Smooth muscle cell (in vitro differentiated cells): ENCODE data around the gene PRKACB. TPM values are rescaled to one million over a fixed set of nuclear protein-coding genes. Genes with fewer than 3 reads are reported as not detected.
A peak's percentile ranks its signal among the peaks of the same experiment; 100 is the strongest.

Experiments used
- DNase-seq: peaks from one replicate; lab custom pipeline; 2025; ENCODE audit not compliant: unreplicated experiment; lab: John Stamatoyannopoulos, UW
- H2AFZ ChIP-seq: fragments of 200-600 bp; sonication (generic); 2 replicates; pipeline ENCODE4 v1.6.0; 2016; ENCODE audit warnings: antibody characterized with exemption, low read depth, mild to moderate bottlenecking
- H3F3A ChIP-seq: fragments of 200-600 bp; sonication (generic); 2 replicates; pipeline ENCODE4 v1.6.0; 2017; ENCODE audit warnings: antibody characterized with exemption, low read depth
- H3K27ac ChIP-seq: fragments of 200-600 bp; sonication (generic); 2 replicates; pipeline ENCODE4 v1.5.1; 2016; ENCODE audit warnings: low read depth, mild to moderate bottlenecking
- H3K27me3 ChIP-seq: fragments of 200-600 bp; sonication (generic); 2 replicates; pipeline ENCODE4 v1.6.1; 2016; ENCODE audit warnings: low read depth, mild to moderate bottlenecking
- H3K36me3 ChIP-seq: fragments of 200-600 bp; sonication (generic); 2 replicates; pipeline ENCODE4 v1.5.1; 2016; ENCODE audit warnings: low read depth
- H3K4me1 ChIP-seq: fragments of 200-600 bp; sonication (generic); 2 replicates; pipeline ENCODE4 v1.5.1; 2016; ENCODE audit warnings: low read depth
- H3K4me2 ChIP-seq: fragments of 200-600 bp; sonication (generic); 2 replicates; pipeline ENCODE4 v1.6.0; 2016; ENCODE audit warnings: mild to moderate bottlenecking
- H3K4me3 ChIP-seq: fragments of 200-600 bp; sonication (generic); 2 replicates; pipeline ENCODE4 v1.5.1; 2016; ENCODE audit warnings: mild to moderate bottlenecking
- H3K79me2 ChIP-seq: fragments of 200-600 bp; sonication (generic); 2 replicates; pipeline ENCODE4 v1.6.0; 2016; ENCODE audit warnings: low read depth, mild to moderate bottlenecking
- H3K9ac ChIP-seq: fragments of 200-600 bp; sonication (generic); 2 replicates; pipeline ENCODE4 v1.6.0; 2016; ENCODE audit warnings: low read depth
- H3K9me3 ChIP-seq: fragments of 200-600 bp; sonication (generic); replicated peaks from 2 replicates; pipeline ENCODE4 v1.5.1; 2016; ENCODE audit warnings: low read depth
- H4K20me1 ChIP-seq: fragments of 200-600 bp; sonication (generic); 2 replicates; pipeline ENCODE4 v1.6.0; 2016; ENCODE audit warnings: low read depth
- WGBS: methylation state at CpG from one replicate; pipeline ENCODE4 v1.1.7; 2016; ENCODE audit warnings: low lambda C conversion rate; 5-methylcytosine and 5-hydroxymethylcytosine counted together
- polyA plus RNA-seq: library from polyadenylated mRNA; unstranded; fragments of >200 nt; fragmentation: Nextera tagmentation; extraction: Ambion mirVana; gene quantifications from 2 replicates; pipeline ENCODE4 v1.2.1, GENCODE V29; 2016
- total RNA-seq: library from RNA; depleted of rRNA; stranded (reverse); fragments of >200 nt; gene quantifications from 2 replicates; pipeline ENCODE4 v1.2.3, GENCODE V29; 2014
- TF ChIP-seq, protein P1 (sequence below): fragments of 200-600 bp; sonication (generic); IDR thresholded peaks from 2 replicates; pipeline ENCODE4 v1.5.1; 2017; ENCODE audit warnings: borderline replicate concordance, mild to moderate bottlenecking, antibody characterized with exemption; ENCODE audit not compliant: insufficient read depth, poor library complexity, severe bottlenecking

Gene PRKACB
- total and polyA plus RNA-seq, 2 experiments from 2014 or later = 18.8 to 42.3 TPM

DNA sequence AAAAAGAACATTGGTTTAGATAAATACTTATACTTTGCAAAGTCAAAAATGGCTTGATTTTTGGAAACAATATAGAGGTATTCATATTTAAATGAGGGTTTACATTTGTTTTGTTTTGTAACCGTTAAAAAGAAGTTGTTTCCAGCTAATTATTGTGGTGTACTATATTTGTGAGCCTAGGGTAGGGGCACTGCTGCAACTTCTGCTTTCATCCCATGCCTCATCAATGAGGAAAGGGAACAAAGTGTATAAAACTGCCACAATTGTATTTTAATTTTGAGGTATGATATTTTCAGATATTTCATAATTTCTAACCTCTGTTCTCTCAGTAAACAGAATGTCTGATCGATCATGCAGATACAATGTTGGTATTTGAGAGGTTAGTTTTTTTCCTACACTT is 92.2 kb downstream of the PRKACB start:
- no peaks in the 10 kb centered on the region for H3K9me3 ChIP-seq
- no peak for DNase-seq
- H3K9ac ChIP-seq = no peak overlapping the region
- H4K20me1 ChIP-seq = no peaks in the 10 kb centered on the region
- TF ChIP-seq, protein P1, sequence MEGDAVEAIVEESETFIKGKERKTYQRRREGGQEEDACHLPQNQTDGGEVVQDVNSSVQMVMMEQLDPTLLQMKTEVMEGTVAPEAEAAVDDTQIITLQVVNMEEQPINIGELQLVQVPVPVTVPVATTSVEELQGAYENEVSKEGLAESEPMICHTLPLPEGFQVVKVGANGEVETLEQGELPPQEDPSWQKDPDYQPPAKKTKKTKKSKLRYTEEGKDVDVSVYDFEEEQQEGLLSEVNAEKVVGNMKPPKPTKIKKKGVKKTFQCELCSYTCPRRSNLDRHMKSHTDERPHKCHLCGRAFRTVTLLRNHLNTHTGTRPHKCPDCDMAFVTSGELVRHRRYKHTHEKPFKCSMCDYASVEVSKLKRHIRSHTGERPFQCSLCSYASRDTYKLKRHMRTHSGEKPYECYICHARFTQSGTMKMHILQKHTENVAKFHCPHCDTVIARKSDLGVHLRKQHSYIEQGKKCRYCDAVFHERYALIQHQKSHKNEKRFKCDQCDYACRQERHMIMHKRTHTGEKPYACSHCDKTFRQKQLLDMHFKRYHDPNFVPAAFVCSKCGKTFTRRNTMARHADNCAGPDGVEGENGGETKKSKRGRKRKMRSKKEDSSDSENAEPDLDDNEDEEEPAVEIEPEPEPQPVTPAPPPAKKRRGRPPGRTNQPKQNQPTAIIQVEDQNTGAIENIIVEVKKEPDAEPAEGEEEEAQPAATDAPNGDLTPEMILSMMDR = no peak
- H3K36me3 ChIP-seq = peaks cover 4% of the 10 kb centered on the region
- H3K27me3 ChIP-seq = no peaks in the 10 kb centered on the region
- H3K79me2 ChIP-seq = no peaks in the 10 kb centered on the region
- H2AFZ ChIP-seq = no peak overlapping the region
- H3K4me1 ChIP-seq = no peaks in the 10 kb centered on the region
- 93% methylated on average over 2 of the region's 2 CpGs for WGBS
- H3K27ac ChIP-seq = no peak overlapping the region
- H3K4me3 ChIP-seq = no peak overlapping the region
- H3F3A ChIP-seq = no peaks in the 10 kb centered on the region
- H3K4me2 ChIP-seq = no peak overlapping the region

DNA sequence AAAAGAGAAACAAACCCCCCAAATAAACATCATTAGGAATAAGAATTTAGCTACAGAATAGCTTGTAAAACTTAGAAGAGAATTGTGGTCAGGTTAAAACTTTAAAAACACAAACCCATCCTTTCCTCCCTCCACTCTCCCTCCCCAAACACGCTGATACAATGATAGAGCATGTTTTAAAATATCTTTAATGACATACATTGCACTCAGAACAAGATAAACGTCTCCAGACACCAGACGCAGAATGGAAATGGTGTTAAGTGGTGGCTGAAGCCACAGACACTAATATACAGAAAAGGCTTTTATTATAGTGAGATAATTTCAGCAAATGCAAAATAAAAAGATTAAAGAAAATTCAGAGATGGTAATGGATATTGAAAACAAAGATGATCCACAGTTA is 98.6 kb downstream of the PRKACB start:
- Histone ChIP-seq H3K9ac (no peak overlapping the region), H2AFZ (no peak overlapping the region), H3K79me2 (no peaks in the 10 kb centered on the region), H3F3A (no peaks in the 10 kb centered on the region), H3K4me3 (no peak overlapping the region), H3K27me3 (no peaks in the 10 kb centered on the region), H3K27ac (no peak overlapping the region), H3K4me2 (no peak overlapping the region), H3K36me3 (peaks cover 4% of the 10 kb centered on the region), H3K9me3 (no peaks in the 10 kb centered on the region), H3K4me1 (peaks cover 5% of the 10 kb centered on the region), H4K20me1 (no peaks in the 10 kb centered on the region)
- WGBS = 28% methylated on average over 3 of the region's 3 CpGs
- no peak for DNase-seq
- TF ChIP-seq, protein P1 = no peak

DNA sequence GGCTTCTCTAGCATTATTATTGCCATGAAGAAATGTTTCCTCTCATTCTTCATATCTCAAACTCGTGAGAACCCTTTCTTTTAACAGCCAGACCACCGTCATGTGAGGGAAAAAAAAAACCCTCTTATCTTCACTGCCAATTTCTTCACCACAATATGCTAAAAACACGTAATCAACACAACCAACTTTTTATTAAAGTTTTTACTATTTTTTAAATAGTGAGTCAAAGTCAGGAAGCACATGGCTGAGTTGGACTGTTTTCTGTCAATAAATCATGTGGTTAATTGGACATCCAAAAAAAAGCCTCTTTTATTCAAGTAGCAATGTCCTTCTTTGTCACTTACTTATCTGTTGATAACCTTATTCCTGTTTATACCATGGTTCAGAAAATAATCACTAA is 101.5 kb downstream of the PRKACB start:
- H3K4me3 ChIP-seq = no peak overlapping the region
- no peak overlapping the region for H2AFZ ChIP-seq
- H4K20me1 ChIP-seq = no peaks in the 10 kb centered on the region
- no peak overlapping the region for H3K4me2 ChIP-seq
- H3K9me3 ChIP-seq = peaks cover 3% of the 10 kb centered on the region
- no peak for DNase-seq
- H3F3A ChIP-seq = no peaks in the 10 kb centered on the region
- peaks cover 3% of the 10 kb centered on the region for H3K36me3 ChIP-seq
- H3K27me3 ChIP-seq = no peaks in the 10 kb centered on the region
- H3K4me1 ChIP-seq = peaks cover 5% of the 10 kb centered on the region
- TF ChIP-seq, protein P1 = no peak
- peak overlapping the region; percentile 85 for H3K27ac ChIP-seq
- H3K79me2 ChIP-seq = no peaks in the 10 kb centered on the region
- WGBS = 43% methylated on average over 3 of the region's 3 CpGs
- no peak overlapping the region for H3K9ac ChIP-seq

DNA sequence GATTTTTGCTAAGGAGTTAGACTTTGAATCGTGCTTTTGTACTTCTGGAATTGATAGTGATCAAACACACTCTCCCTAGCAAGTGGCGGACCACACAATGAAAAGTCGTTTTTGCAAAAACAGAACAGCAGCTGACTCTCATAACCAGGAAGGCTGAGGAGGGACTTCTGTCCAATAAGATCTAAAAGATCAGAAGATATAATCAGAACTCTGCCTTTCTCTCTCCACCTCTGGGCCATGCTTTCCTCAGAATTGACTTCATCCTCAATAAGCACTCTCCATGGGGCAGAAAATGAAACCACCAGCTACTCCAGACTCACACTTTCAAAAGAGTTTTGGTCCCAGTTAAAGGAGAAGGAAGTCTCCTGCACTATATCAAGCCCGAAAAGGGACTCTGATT is 102.1 kb downstream of the PRKACB start:
- peak overlapping the region; percentile 52 for H3K4me2 ChIP-seq
- H3K9me3 ChIP-seq = peaks cover 3% of the 10 kb centered on the region
- peak overlapping the region; percentile 85 for H3K27ac ChIP-seq
- H3K27me3 ChIP-seq = no peaks in the 10 kb centered on the region
- H3K4me1 ChIP-seq = peaks cover 5% of the 10 kb centered on the region
- H3K36me3 ChIP-seq = peaks cover 6% of the 10 kb centered on the region
- TF ChIP-seq, protein P1 = no peak
- H3K79me2 ChIP-seq = no peaks in the 10 kb centered on the region
- H3K9ac ChIP-seq = peak overlapping the region; percentile 12
- no peaks in the 10 kb centered on the region for H3F3A ChIP-seq
- peak overlapping the region; percentile 2 for H2AFZ ChIP-seq
- no peaks in the 10 kb centered on the region for H4K20me1 ChIP-seq
- no peak for DNase-seq
- H3K4me3 ChIP-seq = no peak overlapping the region
- 63% methylated on average over 4 of the region's 4 CpGs for WGBS
